ENCODE measurements around the gene EMX1. TPM values are rescaled to one million over a fixed set of nuclear protein-coding genes. Genes with fewer than 3 reads are reported as not detected.

Gene EMX1
- total and polyA plus RNA-seq, 2 of the 13 experiments (the other 11 are each of a cell fraction or from before 2014, with no cell fraction given), result 0.62 to 4.9 TPM

- TF ChIP-seq MAX (IDR thresholded peaks at IDR 0.05) (peak; percentile 90), ZNF800 (CRISPR knock-in tag; IDR thresholded peaks at IDR 0.05) (peak; percentile 100), SMYD3 (CRISPR knock-in tag; IDR thresholded peaks at IDR 0.05) (no peak), ZNF7 (CRISPR knock-in tag; IDR thresholded peaks at IDR 0.05) (no peak), REPIN1 (CRISPR knock-in tag; IDR thresholded peaks at IDR 0.05; ENCODE audit: borderline replicate concordance, low read depth) (peak; percentile 56), TRAFD1 (CRISPR knock-in tag; IDR thresholded peaks at IDR 0.05; ENCODE audit: borderline replicate concordance) (no peak), ZNF678 (CRISPR knock-in tag; IDR thresholded peaks at IDR 0.05) (no peak), MYNN (CRISPR knock-in tag; IDR thresholded peaks at IDR 0.05; ENCODE audit: low read depth) (no peak), RFX5 (IDR thresholded peaks at IDR 0.05; ENCODE audit: low read depth, low read length) (no peak), ZNF260 (CRISPR knock-in tag; IDR thresholded peaks at IDR 0.05; ENCODE audit: borderline replicate concordance, low read depth) (no peak), ZMAT3 (CRISPR knock-in tag; conservative IDR thresholded peaks at IDR 0.05) (peak; percentile 66; the same call in 1 of the 2 replicates), ATM (IDR thresholded peaks at IDR 0.05; ENCODE audit: borderline replicate concordance) (no peak), EHMT2 (IDR thresholded peaks at IDR 0.05; ENCODE audit: borderline replicate concordance, low read depth, low read length) (no peak)
- TF ChIP-seq, protein P1, sequence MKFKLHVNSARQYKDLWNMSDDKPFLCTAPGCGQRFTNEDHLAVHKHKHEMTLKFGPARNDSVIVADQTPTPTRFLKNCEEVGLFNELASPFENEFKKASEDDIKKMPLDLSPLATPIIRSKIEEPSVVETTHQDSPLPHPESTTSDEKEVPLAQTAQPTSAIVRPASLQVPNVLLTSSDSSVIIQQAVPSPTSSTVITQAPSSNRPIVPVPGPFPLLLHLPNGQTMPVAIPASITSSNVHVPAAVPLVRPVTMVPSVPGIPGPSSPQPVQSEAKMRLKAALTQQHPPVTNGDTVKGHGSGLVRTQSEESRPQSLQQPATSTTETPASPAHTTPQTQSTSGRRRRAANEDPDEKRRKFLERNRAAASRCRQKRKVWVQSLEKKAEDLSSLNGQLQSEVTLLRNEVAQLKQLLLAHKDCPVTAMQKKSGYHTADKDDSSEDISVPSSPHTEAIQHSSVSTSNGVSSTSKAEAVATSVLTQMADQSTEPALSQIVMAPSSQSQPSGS (CRISPR knock-in tag; IDR thresholded peaks at IDR 0.05), result no peak
- TF ChIP-seq, protein P2, sequence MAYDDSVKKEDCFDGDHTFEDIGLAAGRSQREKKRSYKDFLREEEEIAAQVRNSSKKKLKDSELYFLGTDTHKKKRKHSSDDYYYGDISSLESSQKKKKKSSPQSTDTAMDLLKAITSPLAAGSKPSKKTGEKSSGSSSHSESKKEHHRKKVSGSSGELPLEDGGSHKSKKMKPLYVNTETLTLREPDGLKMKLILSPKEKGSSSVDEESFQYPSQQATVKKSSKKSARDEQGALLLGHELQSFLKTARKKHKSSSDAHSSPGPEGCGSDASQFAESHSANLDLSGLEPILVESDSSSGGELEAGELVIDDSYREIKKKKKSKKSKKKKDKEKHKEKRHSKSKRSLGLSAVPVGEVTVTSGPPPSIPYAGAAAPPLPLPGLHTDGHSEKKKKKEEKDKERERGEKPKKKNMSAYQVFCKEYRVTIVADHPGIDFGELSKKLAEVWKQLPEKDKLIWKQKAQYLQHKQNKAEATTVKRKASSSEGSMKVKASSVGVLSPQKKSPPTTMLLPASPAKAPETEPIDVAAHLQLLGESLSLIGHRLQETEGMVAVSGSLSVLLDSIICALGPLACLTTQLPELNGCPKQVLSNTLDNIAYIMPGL (CRISPR knock-in tag; IDR thresholded peaks at IDR 0.05; ENCODE audit: borderline replicate concordance in 1 of 2, low read depth in 1 of 2), result peak; percentile 40 to 85; a peak in 3 of 4 replicates
- TF ChIP-seq, protein P3, sequence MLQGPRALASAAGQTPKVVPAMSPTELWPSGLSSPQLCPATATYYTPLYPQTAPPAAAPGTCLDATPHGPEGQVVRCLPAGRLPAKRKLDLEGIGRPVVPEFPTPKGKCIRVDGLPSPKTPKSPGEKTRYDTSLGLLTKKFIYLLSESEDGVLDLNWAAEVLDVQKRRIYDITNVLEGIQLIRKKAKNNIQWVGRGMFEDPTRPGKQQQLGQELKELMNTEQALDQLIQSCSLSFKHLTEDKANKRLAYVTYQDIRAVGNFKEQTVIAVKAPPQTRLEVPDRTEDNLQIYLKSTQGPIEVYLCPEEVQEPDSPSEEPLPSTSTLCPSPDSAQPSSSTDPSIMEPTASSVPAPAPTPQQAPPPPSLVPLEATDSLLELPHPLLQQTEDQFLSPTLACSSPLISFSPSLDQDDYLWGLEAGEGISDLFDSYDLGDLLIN (CRISPR knock-in tag; IDR thresholded peaks at IDR 0.05; ENCODE audit: borderline replicate concordance), result 0 out of 2 replicates have a peak, but pooled peaks have one; percentile 42
- TF ChIP-seq, protein P4, sequence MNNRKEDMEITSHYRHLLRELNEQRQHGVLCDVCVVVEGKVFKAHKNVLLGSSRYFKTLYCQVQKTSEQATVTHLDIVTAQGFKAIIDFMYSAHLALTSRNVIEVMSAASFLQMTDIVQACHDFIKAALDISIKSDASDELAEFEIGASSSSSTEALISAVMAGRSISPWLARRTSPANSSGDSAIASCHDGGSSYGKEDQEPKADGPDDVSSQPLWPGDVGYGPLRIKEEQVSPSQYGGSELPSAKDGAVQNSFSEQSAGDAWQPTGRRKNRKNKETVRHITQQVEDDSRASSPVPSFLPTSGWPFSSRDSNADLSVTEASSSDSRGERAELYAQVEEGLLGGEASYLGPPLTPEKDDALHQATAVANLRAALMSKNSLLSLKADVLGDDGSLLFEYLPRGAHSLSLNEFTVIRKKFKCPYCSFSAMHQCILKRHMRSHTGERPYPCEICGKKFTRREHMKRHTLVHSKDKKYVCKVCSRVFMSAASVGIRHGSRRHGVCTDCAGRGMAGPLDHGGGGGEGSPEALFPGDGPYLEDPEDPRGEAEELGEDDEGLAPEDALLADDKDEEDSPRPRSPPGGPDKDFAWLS (CRISPR knock-in tag; IDR thresholded peaks at IDR 0.05; ENCODE audit: borderline replicate concordance), result no peak
These were observed 1.2 kb upstream of the EMX1 start (continued) for GRCh38 chr2:72915907-72916742.

All from HepG2 (cell line).